Effector memory CD4-positive, alpha-beta T cell (primary cell): Measurements from ENCODE around the gene CUX1.

Source experiments
- DNase-seq, 3 donors: peaks; one replicate each; pipeline ENCODE4 v3.0.0-alpha.2; 2020
- H3K27ac ChIP-seq: 2 replicates; pipeline ENCODE4 v1.7.0; 2013; ENCODE audit warnings: mild to moderate bottlenecking, low read length, moderate library complexity; ENCODE audit not compliant: insufficient read depth, poor library complexity, severe bottlenecking
- H3K27me3 ChIP-seq: replicated peaks from 2 replicates; pipeline ENCODE4 v1.7.0; 2013; ENCODE audit warnings: mild to moderate bottlenecking, low read length; ENCODE audit not compliant: insufficient read depth, control insufficient read depth, poor library complexity, severe bottlenecking
- H3K36me3 ChIP-seq: 2 replicates; pipeline ENCODE4 v1.7.0; 2013; ENCODE audit warnings: mild to moderate bottlenecking, low read length, moderate library complexity; ENCODE audit not compliant: control insufficient read depth, insufficient read depth
- H3K4me1 ChIP-seq: 2 replicates; pipeline ENCODE4 v1.7.0; 2013; ENCODE audit warnings: low read length, mild to moderate bottlenecking; ENCODE audit not compliant: control insufficient read depth, insufficient read depth, poor library complexity, severe bottlenecking
- H3K4me3 ChIP-seq: 2 replicates; pipeline ENCODE4 v1.7.0; 2013; ENCODE audit warnings: low read length, low read depth, mild to moderate bottlenecking; ENCODE audit not compliant: insufficient read depth, poor library complexity, severe bottlenecking
- H3K9me3 ChIP-seq: 2 replicates; pipeline ENCODE4 v1.7.0; 2013; ENCODE audit warnings: mild to moderate bottlenecking, low read length, moderate library complexity; ENCODE audit not compliant: control insufficient read depth

Gene CUX1

GRCh38 chr7:102079140-102080018 lies 262.0 kb downstream of the CUX1 start:
- Histone ChIP-seq H3K27me3 (no peaks in the 10 kb centered on the region), H3K4me3 (no peak overlapping the region), H3K9me3 (no peaks in the 10 kb centered on the region), H3K4me1 (no peaks in the 10 kb centered on the region), H3K27ac (no peak overlapping the region), H3K36me3 (peaks cover 6% of the 10 kb centered on the region)
- DNase-seq, result no peak

- Histone ChIP-seq H3K27me3 (no peaks in the 10 kb centered on the region), H3K36me3 (peaks cover 6% of the 10 kb centered on the region), H3K9me3 (no peaks in the 10 kb centered on the region), H3K27ac (no peak overlapping the region), H3K4me1 (no peaks in the 10 kb centered on the region), H3K4me3 (no peak overlapping the region)
- DNase-seq, result no peak
Measured at GRCh38 chr7:102080019-102080433, 262.6 kb downstream of the CUX1 start.

GRCh38 chr7:102080434-102081243 lies 263.2 kb downstream of the CUX1 start:
- no peak for DNase-seq
- H3K4me3 ChIP-seq, result no peak overlapping the region
- H3K9me3 ChIP-seq, result no peaks in the 10 kb centered on the region
- H3K36me3 ChIP-seq, result peaks cover 6% of the 10 kb centered on the region
- no peak overlapping the region for H3K27ac ChIP-seq
- no peaks in the 10 kb centered on the region for H3K27me3 ChIP-seq
- H3K4me1 ChIP-seq, result no peaks in the 10 kb centered on the region

DNA sequence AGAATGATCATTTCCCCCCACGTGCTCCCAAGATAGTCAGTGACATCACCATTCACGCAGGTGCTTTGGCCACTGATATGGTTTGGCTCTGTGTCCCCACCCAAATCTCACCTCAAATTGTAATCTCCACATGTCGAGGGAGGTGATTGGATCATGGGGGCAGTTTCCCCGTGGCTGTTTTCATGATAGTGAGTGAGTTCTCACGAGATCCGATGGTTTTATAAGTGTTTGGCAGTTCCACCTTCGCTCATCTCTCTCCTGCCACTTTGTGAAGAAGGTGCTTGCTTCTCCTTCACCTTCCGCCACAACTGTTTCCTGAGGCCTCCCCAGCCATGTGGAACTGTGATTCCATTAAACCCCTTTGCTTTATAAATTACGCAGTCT lies 263.8 kb downstream of the CUX1 start:
- no peak for DNase-seq
- peaks cover 6% of the 10 kb centered on the region for H3K36me3 ChIP-seq
- no peaks in the 10 kb centered on the region for H3K27me3 ChIP-seq
- no peaks in the 10 kb centered on the region for H3K4me1 ChIP-seq
- no peaks in the 10 kb centered on the region for H3K9me3 ChIP-seq
- no peak overlapping the region for H3K27ac ChIP-seq
- no peak overlapping the region for H3K4me3 ChIP-seq

- no peaks in the 10 kb centered on the region for H3K9me3 ChIP-seq
- H3K4me1 ChIP-seq, result no peaks in the 10 kb centered on the region
- H3K36me3 ChIP-seq, result peaks cover 6% of the 10 kb centered on the region
- H3K4me3 ChIP-seq, result no peak overlapping the region
- H3K27me3 ChIP-seq, result no peaks in the 10 kb centered on the region
- H3K27ac ChIP-seq, result no peak overlapping the region
- no peak for DNase-seq
Measured at GRCh38 chr7:102082693-102083368, 265.4 kb downstream of the CUX1 start.

DNA sequence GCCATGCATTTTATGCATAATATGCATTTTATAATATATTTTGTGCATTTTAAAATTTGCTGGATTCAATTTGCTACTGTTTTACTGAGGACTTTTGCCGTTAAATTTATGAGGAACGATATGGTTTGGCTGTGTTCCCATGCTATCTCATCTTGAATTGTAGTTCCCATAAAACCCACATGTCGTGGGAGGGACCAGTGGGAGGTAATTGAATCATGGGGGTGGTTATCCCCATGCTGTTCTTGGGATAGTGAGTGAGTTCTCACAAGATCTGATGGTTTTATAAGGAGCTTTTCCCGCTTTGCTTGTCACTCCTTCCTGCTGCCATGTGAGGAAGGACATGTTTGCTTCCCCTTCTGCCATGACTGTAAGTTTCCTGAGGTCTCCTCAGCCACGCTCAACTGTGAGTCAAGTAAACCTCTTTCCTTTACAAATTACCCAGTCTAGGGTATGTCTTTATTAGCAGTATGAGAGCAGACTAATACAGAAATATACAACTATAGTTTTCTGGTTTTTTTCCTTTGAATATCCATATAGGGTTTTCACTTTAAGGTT lies 267.9 kb downstream of the CUX1 start:
- H3K9me3 ChIP-seq, result peaks cover 3% of the 10 kb centered on the region
- no peak overlapping the region for H3K4me3 ChIP-seq
- no peak for DNase-seq

GRCh38 chr7:102089175-102090098 lies 272.0 kb downstream of the CUX1 start:
- Histone ChIP-seq H3K4me3 (no peak overlapping the region), H3K4me1 (no peaks in the 10 kb centered on the region), H3K27ac (no peak overlapping the region), H3K9me3 (peaks cover 3% of the 10 kb centered on the region), H3K27me3 (no peaks in the 10 kb centered on the region), H3K36me3 (no peaks in the 10 kb centered on the region)
- no peak for DNase-seq

More for the DNA sequence above, 267.9 kb downstream of the CUX1 start:
- Histone ChIP-seq H3K36me3 (peaks cover 6% of the 10 kb centered on the region), H3K27ac (no peak overlapping the region), H3K27me3 (no peaks in the 10 kb centered on the region), H3K4me1 (no peaks in the 10 kb centered on the region)

DNA sequence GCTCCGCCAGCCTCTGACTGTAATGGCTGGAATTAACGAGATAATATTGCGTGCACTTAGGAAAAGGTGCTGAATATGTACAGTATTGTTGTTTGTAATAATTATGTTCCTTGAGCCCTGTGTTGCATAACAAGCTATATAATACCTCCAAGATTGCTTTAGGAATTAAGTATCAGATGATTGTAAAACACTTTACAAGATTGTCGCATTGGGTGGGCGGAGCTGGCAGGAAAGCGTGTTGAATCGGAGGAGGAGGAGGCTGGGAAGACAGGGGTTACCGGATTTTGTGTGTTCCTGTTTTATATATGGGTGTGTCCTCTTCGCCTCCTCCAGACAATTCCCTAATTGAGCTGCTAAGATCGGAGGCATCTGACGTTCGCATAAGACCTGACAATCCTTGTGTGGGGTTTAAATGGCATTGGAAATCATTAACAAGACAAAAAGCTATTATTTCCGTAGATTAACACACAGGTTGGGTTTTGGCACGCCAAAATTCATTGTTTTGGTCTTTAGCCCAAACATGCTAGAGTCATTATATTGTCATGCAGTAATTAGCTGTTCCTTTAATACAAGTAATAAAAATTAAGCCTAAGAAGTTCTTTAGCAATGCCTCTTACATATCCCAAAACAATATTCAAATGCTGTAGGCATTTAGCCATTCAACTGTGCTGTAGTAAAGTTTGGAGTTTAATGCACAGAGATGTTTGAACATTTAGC lies 276.3 kb downstream of the CUX1 start:
- H3K4me3 ChIP-seq, result no peak overlapping the region
- H3K27ac ChIP-seq, result no peak overlapping the region
- DNase-seq, result no peak
- no peaks in the 10 kb centered on the region for H3K4me1 ChIP-seq
- no peaks in the 10 kb centered on the region for H3K36me3 ChIP-seq
- H3K9me3 ChIP-seq, result peaks cover 3% of the 10 kb centered on the region
- no peaks in the 10 kb centered on the region for H3K27me3 ChIP-seq

DNA sequence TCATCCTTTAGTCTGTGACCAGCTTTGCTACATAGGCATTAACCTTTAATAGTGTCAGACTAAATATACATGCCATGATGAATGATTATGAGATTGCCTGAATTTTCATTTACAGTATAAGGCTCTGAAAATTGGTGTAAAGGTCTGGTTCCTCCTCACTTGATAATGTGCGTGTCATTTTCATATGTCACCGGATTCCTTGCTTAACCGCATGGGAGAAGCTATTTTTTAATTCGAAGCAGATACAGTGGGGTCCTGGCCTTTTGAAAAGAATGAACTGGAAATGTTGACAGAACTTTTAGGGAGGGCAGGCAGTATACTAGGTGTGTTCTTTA lies 276.9 kb downstream of the CUX1 start:
- no peak overlapping the region for H3K27ac ChIP-seq
- H3K9me3 ChIP-seq, result peaks cover under 1% of the 10 kb centered on the region
- no peaks in the 10 kb centered on the region for H3K27me3 ChIP-seq
- H3K36me3 ChIP-seq, result no peaks in the 10 kb centered on the region
- no peak overlapping the region for H3K4me3 ChIP-seq
- H3K4me1 ChIP-seq, result no peaks in the 10 kb centered on the region
- DNase-seq, result no peak
